Transverse colon (tissue), 4 donors: ENCODE results near the gene SEZ6. TPM values are rescaled to one million over a fixed set of nuclear protein-coding genes. Genes with fewer than 3 reads are reported as not detected.

Experiments
- DNase-seq: peaks from one replicate; pipeline ENCODE4 v3.0.0-alpha.2; 2019
- H3K27ac ChIP-seq, 4 donors: fragments of 200-600 bp; sonication (generic); 2 replicates each; pipeline ENCODE4 v1.5.1; 2016 to 2018; ENCODE audit warnings: inconsistent platforms in 4 of 4
- H3K27me3 ChIP-seq: fragments of 200-600 bp; sonication (generic); 2 replicates; pipeline ENCODE4 v1.5.1; 2017; ENCODE audit warnings: inconsistent platforms
- H3K36me3 ChIP-seq, 4 donors: fragments of 200-600 bp; sonication (generic); 2 replicates each; pipeline ENCODE4 v1.5.1; 2017 to 2019; ENCODE audit warnings: inconsistent platforms in 4 of 4
- H3K4me1 ChIP-seq, 4 donors: fragments of 200-600 bp; sonication (generic); 2 replicates each; pipeline ENCODE4 v1.5.1; 2017 to 2020; ENCODE audit warnings: inconsistent platforms in 4 of 4
- H3K4me3 ChIP-seq, 4 donors: fragments of 200-600 bp; sonication (generic); 1 replicate in 1 of 4; 2 replicates in 3 of 4; pipeline versions ENCODE4 v1.5.1 to v1.6.1; 2017 to 2019; ENCODE audit warnings: inconsistent platforms in 4 of 4
- H3K9me3 ChIP-seq, 2 donors: fragments of 200-600 bp; sonication (generic); 2 replicates each; pipeline ENCODE4 v1.5.1; 2017 to 2019; ENCODE audit warnings: inconsistent platforms in 2 of 2
- EP300 ChIP-seq: sonication (generic); formaldehyde crosslinking; IDR thresholded peaks from one replicate; pipeline ENCODE4 v1.6.1; 2017; ENCODE audit warnings: antibody characterized with exemption, low read depth
- POLR2A ChIP-seq: fragments of 450-650 bp; IDR thresholded peaks from one replicate; pipeline ENCODE4 v1.6.1; 2016; ENCODE audit warnings: antibody characterized with exemption, mild to moderate bottlenecking, moderate library complexity
- POLR2AphosphoS5 ChIP-seq, 3 donors: sonication (generic); formaldehyde crosslinking; IDR thresholded peaks; one replicate each; pipeline ENCODE4 v1.6.1; 2016; ENCODE audit warnings: antibody characterized with exemption in 3 of 3
- WGBS, 2 donors: methylation state at CpG; one replicate each; pipeline ENCODE4 v1.1.5; 2018; ENCODE audit warnings: low coverage in 1 of 2; 5-methylcytosine and 5-hydroxymethylcytosine counted together
- in situ Hi-C, 4 donors: fragments of 200-750 bp; cut with MboI; loops; one replicate each; pipeline versions ENCODE4 v1.15.0 to v1.15.1; 2017; ENCODE audit warnings: low sequenced_read_pairs in 3 of 4, low pct_ligation_motif_present in 1 of 4, low pct_unique_long_range_greater_than_20kb in 1 of 4
- intact Hi-C: fragments of 100-400 bp; cut with DNase I; formaldehyde crosslinking; loops from one replicate; pipeline ENCODE4 v1.15.1; 2023; ENCODE audit warnings: low total_unique reads
- total RNA-seq, 4 donors: library from RNA; depleted of rRNA; stranded (reverse); fragments of >200 nt; gene quantifications; one replicate each; pipeline ENCODE4 v1.1.0, GENCODE V29; 2016
- TF ChIP-seq, protein P1 (sequence below), 5 experiments: fragments of 200-600 bp in 3 of 5; fragments of 450-650 bp in 2 of 5; sonication (generic) in 3 of 5; IDR thresholded peaks; 1 replicate in 2 of 5; 2 replicates in 3 of 5; pipeline ENCODE4 v1.5.1; 2016 to 2017; ENCODE audit warnings: antibody characterized with exemption in 5 of 5, inconsistent platforms in 3 of 5, mild to moderate bottlenecking in 2 of 5, moderate library complexity in 1 of 5

The SEZ6 gene
- total RNA-seq, 4 donors from 2014 or later, result 0.14 TPM; not detected in 3

DNA sequence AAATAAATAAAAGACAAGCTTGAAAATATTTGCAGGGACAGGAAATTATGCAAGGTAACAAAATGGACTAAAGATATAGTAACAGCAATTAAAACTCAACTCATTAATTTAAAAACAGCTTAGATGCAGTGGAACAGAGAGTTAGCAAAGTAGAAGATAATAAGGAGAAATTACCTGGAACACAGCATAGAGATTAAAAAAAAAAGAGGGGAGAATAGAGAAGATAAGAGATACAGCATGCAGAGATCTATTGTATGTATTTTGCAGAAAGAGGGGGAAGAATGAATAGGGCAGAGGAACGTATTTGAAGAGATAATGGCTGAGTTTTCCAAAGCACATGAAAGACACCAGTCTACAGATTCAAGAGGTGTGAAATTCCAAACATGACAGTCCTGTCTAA is 28.7 kb upstream of the SEZ6 start:
- Histone ChIP-seq H3K9me3 (peaks cover 0 to 3% of the 10 kb centered on the region in 2 donors), H3K27ac (no peak overlapping the region), H3K4me1 (no peaks in the 10 kb centered on the region), H3K4me3 (no peak overlapping the region), H3K36me3 (no peaks in the 10 kb centered on the region), H3K27me3 (peaks cover 51% of the 10 kb centered on the region)
- in situ Hi-C loops (no loop called here), intact Hi-C loops (no loop called here)
- TF ChIP-seq POLR2AphosphoS5 (IDR thresholded peaks at IDR 0.05), result no peak
- TF ChIP-seq POLR2A, result no peak
- TF ChIP-seq, protein P1, sequence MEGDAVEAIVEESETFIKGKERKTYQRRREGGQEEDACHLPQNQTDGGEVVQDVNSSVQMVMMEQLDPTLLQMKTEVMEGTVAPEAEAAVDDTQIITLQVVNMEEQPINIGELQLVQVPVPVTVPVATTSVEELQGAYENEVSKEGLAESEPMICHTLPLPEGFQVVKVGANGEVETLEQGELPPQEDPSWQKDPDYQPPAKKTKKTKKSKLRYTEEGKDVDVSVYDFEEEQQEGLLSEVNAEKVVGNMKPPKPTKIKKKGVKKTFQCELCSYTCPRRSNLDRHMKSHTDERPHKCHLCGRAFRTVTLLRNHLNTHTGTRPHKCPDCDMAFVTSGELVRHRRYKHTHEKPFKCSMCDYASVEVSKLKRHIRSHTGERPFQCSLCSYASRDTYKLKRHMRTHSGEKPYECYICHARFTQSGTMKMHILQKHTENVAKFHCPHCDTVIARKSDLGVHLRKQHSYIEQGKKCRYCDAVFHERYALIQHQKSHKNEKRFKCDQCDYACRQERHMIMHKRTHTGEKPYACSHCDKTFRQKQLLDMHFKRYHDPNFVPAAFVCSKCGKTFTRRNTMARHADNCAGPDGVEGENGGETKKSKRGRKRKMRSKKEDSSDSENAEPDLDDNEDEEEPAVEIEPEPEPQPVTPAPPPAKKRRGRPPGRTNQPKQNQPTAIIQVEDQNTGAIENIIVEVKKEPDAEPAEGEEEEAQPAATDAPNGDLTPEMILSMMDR (IDR thresholded peaks at IDR 0.05), result no peak
- no peak for TF ChIP-seq EP300
- DNase-seq, result no peak
- WGBS, 2 donors, result 62 to 71% methylated on average over 1 of the region's 1 CpG

DNA sequence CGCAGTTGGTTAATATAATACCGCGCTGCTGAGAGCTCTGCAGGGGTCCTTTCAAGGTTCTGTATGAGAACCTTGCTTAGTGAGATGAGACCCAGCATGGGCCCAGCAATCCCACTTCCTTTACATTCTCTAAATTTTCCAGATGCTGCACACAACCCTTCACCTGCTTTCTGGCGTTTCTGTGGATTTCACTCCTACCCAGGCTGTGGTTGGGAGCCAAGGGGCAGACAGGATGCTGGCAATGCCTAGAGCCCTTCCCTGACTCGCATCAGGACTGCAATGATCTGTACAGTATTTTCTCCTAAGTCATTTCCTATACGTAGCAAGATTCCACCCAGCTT is 27.0 kb upstream of the SEZ6 start:
- no peaks in the 10 kb centered on the region for H3K36me3 ChIP-seq
- DNase-seq, result no peak
- peaks cover 0 to 3% of the 10 kb centered on the region in 2 donors for H3K9me3 ChIP-seq
- intact Hi-C loops, result no loop called here
- no peak overlapping the region for H3K27ac ChIP-seq
- no peaks in the 10 kb centered on the region for H3K4me1 ChIP-seq
- in situ Hi-C loops, result no loop called here
- TF ChIP-seq POLR2AphosphoS5 (IDR thresholded peaks at IDR 0.05) (no peak), EP300 (no peak), POLR2A (no peak)
- TF ChIP-seq, protein P1 (IDR thresholded peaks at IDR 0.05), result no peak
- H3K27me3 ChIP-seq, result peaks cover 46% of the 10 kb centered on the region
- WGBS, 2 donors, result 34 to 49% methylated on average over 4 to 5 of the region's 6 CpGs
- no peak overlapping the region for H3K4me3 ChIP-seq

GRCh38 chr17:29032013-29032856 is 26.4 kb upstream of the SEZ6 start:
- no peak overlapping the region for H3K27ac ChIP-seq
- H3K4me3 ChIP-seq, result no peak overlapping the region
- 40 to 67% methylated on average over 4 to 11 of the region's 11 CpGs for WGBS, 2 donors
- H3K27me3 ChIP-seq, result peaks cover 50% of the 10 kb centered on the region
- no peaks in the 10 kb centered on the region for H3K36me3 ChIP-seq
- no peak for DNase-seq
- intact Hi-C loops (no loop called here), in situ Hi-C loops (no loop called here)
- peaks cover 0 to 3% of the 10 kb centered on the region in 2 donors for H3K9me3 ChIP-seq
- TF ChIP-seq POLR2AphosphoS5 (IDR thresholded peaks at IDR 0.05) (no peak), POLR2A (no peak), EP300 (no peak)
- TF ChIP-seq, protein P1 (IDR thresholded peaks at IDR 0.05), result no peak
- no peaks in the 10 kb centered on the region for H3K4me1 ChIP-seq

- intact Hi-C loops, result no loop called here
Observed at GRCh38 chr17:29031488-29031887, 25.7 kb upstream of the SEZ6 start.

More at GRCh38 chr17:29031488-29031887, 25.7 kb upstream of the SEZ6 start:
- no peaks in the 10 kb centered on the region for H3K36me3 ChIP-seq
- 50 to 53% methylated on average over 3 to 5 of the region's 5 CpGs for WGBS, 2 donors
- peaks cover 48% of the 10 kb centered on the region for H3K27me3 ChIP-seq
- no peak overlapping the region for H3K4me3 ChIP-seq
- H3K4me1 ChIP-seq, result no peaks in the 10 kb centered on the region
- in situ Hi-C loops, result no loop called here
- no peak for TF ChIP-seq POLR2AphosphoS5 (IDR thresholded peaks at IDR 0.05)
- TF ChIP-seq, protein P1 (IDR thresholded peaks at IDR 0.05), result no peak
- TF ChIP-seq EP300, result no peak
- no peak for TF ChIP-seq POLR2A
- no peak for DNase-seq
- no peak overlapping the region for H3K27ac ChIP-seq
- peaks cover 0 to 3% of the 10 kb centered on the region in 2 donors for H3K9me3 ChIP-seq
